ENCODE data around the gene TBL1X.

Gene TBL1X

GRCh38 chrX:9604908-9605306 lies 140.0 kb downstream of the TBL1X start:
- Histone ChIP-seq H3K27me3 (ENCODE audit: control insufficient read depth in 1 of 2, insufficient read depth in 2 of 2, low read length in 2 of 2) (peaks cover 0 to 2% of the 10 kb centered on the region in 2 donors), H3K4me1 (ENCODE audit: control insufficient read depth, insufficient read depth, low read length) (no peaks in the 10 kb centered on the region), H3K9ac (ENCODE audit: low read length in 2 of 2) (no peak overlapping the region), H3K36me3 (ENCODE audit: control insufficient read depth in 2 of 2, insufficient read depth in 2 of 2, low read length in 2 of 2) (no peaks in the 10 kb centered on the region), H3K9me3 (ENCODE audit: control insufficient read depth in 2 of 2, low read length in 2 of 2) (no peaks in the 10 kb centered on the region), H3K4me3 (ENCODE audit: low read length in 2 of 2) (no peak overlapping the region), H3K27ac (ENCODE audit: low read length) (no peak overlapping the region)

- Histone ChIP-seq H3K4me3 (ENCODE audit: low read length in 2 of 2) (no peak overlapping the region), H3K4me1 (ENCODE audit: control insufficient read depth, insufficient read depth, low read length) (no peaks in the 10 kb centered on the region), H3K27me3 (ENCODE audit: control insufficient read depth in 1 of 2, insufficient read depth in 2 of 2, low read length in 2 of 2) (peaks cover 0 to 2% of the 10 kb centered on the region in 2 donors), H3K9ac (ENCODE audit: low read length in 2 of 2) (no peak overlapping the region), H3K36me3 (ENCODE audit: control insufficient read depth in 2 of 2, insufficient read depth in 2 of 2, low read length in 2 of 2) (no peaks in the 10 kb centered on the region), H3K9me3 (ENCODE audit: control insufficient read depth in 2 of 2, low read length in 2 of 2) (no peaks in the 10 kb centered on the region), H3K27ac (ENCODE audit: low read length) (no peak overlapping the region)
Measured at GRCh38 chrX:9605484-9605883, 140.6 kb downstream of the TBL1X start.

GRCh38 chrX:9606971-9607370 lies 142.1 kb downstream of the TBL1X start:
- Histone ChIP-seq H3K4me3 (ENCODE audit: low read length in 2 of 2) (no peak overlapping the region), H3K27ac (ENCODE audit: low read length) (no peak overlapping the region), H3K9ac (ENCODE audit: low read length in 2 of 2) (no peak overlapping the region), H3K9me3 (ENCODE audit: control insufficient read depth in 2 of 2, low read length in 2 of 2) (no peaks in the 10 kb centered on the region), H3K27me3 (ENCODE audit: control insufficient read depth in 1 of 2, insufficient read depth in 2 of 2, low read length in 2 of 2) (peaks cover 0 to 2% of the 10 kb centered on the region in 2 donors), H3K4me1 (ENCODE audit: control insufficient read depth, insufficient read depth, low read length) (no peaks in the 10 kb centered on the region), H3K36me3 (ENCODE audit: control insufficient read depth in 2 of 2, insufficient read depth in 2 of 2, low read length in 2 of 2) (no peaks in the 10 kb centered on the region)

DNA sequence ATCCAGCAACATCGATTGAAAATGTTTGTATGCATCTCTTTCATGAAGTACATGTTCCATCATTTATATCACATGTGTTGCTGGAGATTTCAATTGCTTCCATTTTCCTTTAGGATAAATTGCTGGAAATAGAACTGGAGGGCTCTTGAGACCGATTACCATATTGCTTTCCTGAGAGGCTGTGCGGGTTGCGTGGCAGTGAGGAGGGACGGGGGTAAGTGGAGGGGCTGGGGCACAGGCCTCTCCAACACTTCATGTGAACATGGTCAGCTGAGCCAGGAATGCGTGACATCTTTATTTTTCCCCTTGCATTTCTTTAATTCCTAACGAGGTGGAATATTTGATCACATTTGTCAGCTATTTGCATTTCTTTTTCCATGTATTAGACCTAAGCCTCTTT lies 144.6 kb downstream of the TBL1X start:
- Histone ChIP-seq H3K27ac (ENCODE audit: low read length) (no peak overlapping the region), H3K27me3 (ENCODE audit: control insufficient read depth in 1 of 2, insufficient read depth in 2 of 2, low read length in 2 of 2) (peaks cover 0 to 2% of the 10 kb centered on the region in 2 donors), H3K4me3 (ENCODE audit: low read length in 2 of 2) (no peak overlapping the region), H3K4me1 (ENCODE audit: control insufficient read depth, insufficient read depth, low read length) (no peaks in the 10 kb centered on the region), H3K36me3 (ENCODE audit: control insufficient read depth in 2 of 2, insufficient read depth in 2 of 2, low read length in 2 of 2) (no peaks in the 10 kb centered on the region), H3K9ac (ENCODE audit: low read length in 2 of 2) (no peak overlapping the region), H3K9me3 (ENCODE audit: control insufficient read depth in 2 of 2, low read length in 2 of 2) (no peaks in the 10 kb centered on the region)

GRCh38 chrX:9609987-9610386 lies 145.1 kb downstream of the TBL1X start:
- Histone ChIP-seq H3K27me3 (ENCODE audit: control insufficient read depth in 1 of 2, insufficient read depth in 2 of 2, low read length in 2 of 2) (peaks cover 0 to 2% of the 10 kb centered on the region in 2 donors), H3K9me3 (ENCODE audit: control insufficient read depth in 2 of 2, low read length in 2 of 2) (no peaks in the 10 kb centered on the region), H3K4me1 (ENCODE audit: control insufficient read depth, insufficient read depth, low read length) (no peaks in the 10 kb centered on the region), H3K36me3 (ENCODE audit: control insufficient read depth in 2 of 2, insufficient read depth in 2 of 2, low read length in 2 of 2) (no peaks in the 10 kb centered on the region), H3K27ac (ENCODE audit: low read length) (no peak overlapping the region), H3K9ac (ENCODE audit: low read length in 2 of 2) (no peak overlapping the region), H3K4me3 (ENCODE audit: low read length in 2 of 2) (no peak overlapping the region)

- no peak overlapping the region for H3K9ac ChIP-seq (ENCODE audit: low read length in 2 of 2)
- no peak overlapping the region for H3K4me3 ChIP-seq (ENCODE audit: low read length in 2 of 2)
- H3K9me3 ChIP-seq (ENCODE audit: control insufficient read depth in 2 of 2, low read length in 2 of 2) = no peaks in the 10 kb centered on the region
- H3K4me1 ChIP-seq (ENCODE audit: control insufficient read depth, insufficient read depth, low read length) = no peaks in the 10 kb centered on the region
- peaks cover 0 to 2% of the 10 kb centered on the region in 2 donors for H3K27me3 ChIP-seq (ENCODE audit: control insufficient read depth in 1 of 2, insufficient read depth in 2 of 2, low read length in 2 of 2)
- no peaks in the 10 kb centered on the region for H3K36me3 ChIP-seq (ENCODE audit: control insufficient read depth in 2 of 2, insufficient read depth in 2 of 2, low read length in 2 of 2)
- no peak overlapping the region for H3K27ac ChIP-seq (ENCODE audit: low read length)
Measured at GRCh38 chrX:9610771-9611392, 146.0 kb downstream of the TBL1X start.

GRCh38 chrX:9611436-9612145 lies 146.7 kb downstream of the TBL1X start:
- Histone ChIP-seq H3K9me3 (ENCODE audit: control insufficient read depth in 2 of 2, low read length in 2 of 2) (no peaks in the 10 kb centered on the region), H3K27ac (ENCODE audit: low read length) (no peak overlapping the region), H3K4me3 (ENCODE audit: low read length in 2 of 2) (no peak overlapping the region), H3K4me1 (ENCODE audit: control insufficient read depth, insufficient read depth, low read length) (no peaks in the 10 kb centered on the region), H3K27me3 (ENCODE audit: control insufficient read depth in 1 of 2, insufficient read depth in 2 of 2, low read length in 2 of 2) (peaks cover 0 to 2% of the 10 kb centered on the region in 2 donors), H3K36me3 (ENCODE audit: control insufficient read depth in 2 of 2, insufficient read depth in 2 of 2, low read length in 2 of 2) (no peaks in the 10 kb centered on the region), H3K9ac (ENCODE audit: low read length in 2 of 2) (no peak overlapping the region)

DNA sequence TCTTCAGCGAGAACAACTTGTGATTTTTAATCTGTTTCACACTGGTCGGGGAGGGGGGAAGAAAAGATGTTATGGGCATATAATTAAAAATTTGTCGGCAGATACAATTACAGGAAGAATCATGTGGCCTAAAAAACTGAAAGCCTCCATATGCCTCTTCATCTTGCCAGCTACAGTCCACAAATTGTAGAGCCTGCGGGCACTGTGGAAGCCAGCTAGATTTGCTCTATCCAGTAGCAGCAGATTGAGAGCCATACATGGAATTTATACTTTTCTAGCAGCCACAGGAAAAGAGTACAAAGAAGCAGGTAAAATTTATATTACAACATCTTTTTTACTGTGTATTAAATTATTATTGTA lies 147.3 kb downstream of the TBL1X start:
- Histone ChIP-seq H3K9ac (ENCODE audit: low read length in 2 of 2) (no peak overlapping the region), H3K36me3 (ENCODE audit: control insufficient read depth in 2 of 2, insufficient read depth in 2 of 2, low read length in 2 of 2) (no peaks in the 10 kb centered on the region), H3K4me1 (ENCODE audit: control insufficient read depth, insufficient read depth, low read length) (no peaks in the 10 kb centered on the region), H3K27me3 (ENCODE audit: control insufficient read depth in 1 of 2, insufficient read depth in 2 of 2, low read length in 2 of 2) (peaks cover 0 to 4% of the 10 kb centered on the region in 2 donors), H3K27ac (ENCODE audit: low read length) (no peak overlapping the region), H3K4me3 (ENCODE audit: low read length in 2 of 2) (no peak overlapping the region), H3K9me3 (ENCODE audit: control insufficient read depth in 2 of 2, low read length in 2 of 2) (no peaks in the 10 kb centered on the region)

GRCh38 chrX:9614016-9614415 lies 149.2 kb downstream of the TBL1X start:
- Histone ChIP-seq H3K4me1 (ENCODE audit: control insufficient read depth, insufficient read depth, low read length) (no peaks in the 10 kb centered on the region), H3K4me3 (ENCODE audit: low read length in 2 of 2) (no peak overlapping the region), H3K27me3 (ENCODE audit: control insufficient read depth in 1 of 2, insufficient read depth in 2 of 2, low read length in 2 of 2) (peaks cover 0 to 2% of the 10 kb centered on the region in 2 donors), H3K27ac (ENCODE audit: low read length) (no peak overlapping the region), H3K9me3 (ENCODE audit: control insufficient read depth in 2 of 2, low read length in 2 of 2) (no peaks in the 10 kb centered on the region), H3K36me3 (ENCODE audit: control insufficient read depth in 2 of 2, insufficient read depth in 2 of 2, low read length in 2 of 2) (no peaks in the 10 kb centered on the region), H3K9ac (ENCODE audit: low read length in 2 of 2) (no peak overlapping the region)

GRCh38 chrX:9619133-9619532 lies 154.3 kb downstream of the TBL1X start:
- Histone ChIP-seq H3K4me3 (ENCODE audit: low read length in 2 of 2) (no peak overlapping the region), H3K9me3 (ENCODE audit: control insufficient read depth in 2 of 2, low read length in 2 of 2) (no peaks in the 10 kb centered on the region), H3K4me1 (ENCODE audit: control insufficient read depth, insufficient read depth, low read length) (no peaks in the 10 kb centered on the region), H3K36me3 (ENCODE audit: control insufficient read depth in 2 of 2, insufficient read depth in 2 of 2, low read length in 2 of 2) (no peaks in the 10 kb centered on the region), H3K27me3 (ENCODE audit: control insufficient read depth in 1 of 2, insufficient read depth in 2 of 2, low read length in 2 of 2) (peaks cover 0 to 5% of the 10 kb centered on the region in 2 donors), H3K9ac (ENCODE audit: low read length in 2 of 2) (no peak overlapping the region), H3K27ac (ENCODE audit: low read length) (no peak overlapping the region)

DNA sequence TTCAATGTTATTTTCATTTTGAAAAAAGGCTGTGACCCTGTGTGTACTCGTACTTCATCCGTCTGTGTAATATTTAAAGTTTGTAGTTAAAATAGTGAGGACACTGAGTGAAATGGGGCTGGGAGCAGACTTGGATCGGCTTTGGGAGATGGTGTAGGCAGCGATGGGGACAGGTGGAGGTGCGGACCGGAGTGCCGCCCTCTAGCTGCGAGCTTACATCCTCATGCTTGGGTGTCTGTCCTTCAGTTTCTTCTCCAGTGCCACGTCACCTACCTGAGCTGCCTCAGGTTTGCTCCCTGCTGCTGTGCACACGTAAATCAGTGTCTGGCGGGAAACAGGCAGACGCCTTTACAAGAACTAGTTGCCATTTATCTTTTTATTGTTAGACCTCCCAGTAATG lies 154.7 kb downstream of the TBL1X start:
- Histone ChIP-seq H3K27me3 (ENCODE audit: control insufficient read depth in 1 of 2, insufficient read depth in 2 of 2, low read length in 2 of 2) (peaks cover 0 to 5% of the 10 kb centered on the region in 2 donors), H3K9me3 (ENCODE audit: control insufficient read depth in 2 of 2, low read length in 2 of 2) (no peaks in the 10 kb centered on the region), H3K4me3 (ENCODE audit: low read length in 2 of 2) (no peak overlapping the region), H3K4me1 (ENCODE audit: control insufficient read depth, insufficient read depth, low read length) (no peaks in the 10 kb centered on the region), H3K9ac (ENCODE audit: low read length in 2 of 2) (no peak overlapping the region), H3K27ac (ENCODE audit: low read length) (no peak overlapping the region), H3K36me3 (ENCODE audit: control insufficient read depth in 2 of 2, insufficient read depth in 2 of 2, low read length in 2 of 2) (no peaks in the 10 kb centered on the region)

Measured in stomach smooth muscle (tissue), 2 donors.